Transverse colon (tissue), 4 donors: ENCODE measurements around the gene TPBG. TPM values are rescaled to one million over a fixed set of nuclear protein-coding genes. Genes with fewer than 3 reads are reported as not detected.
"Not testable (repeated sequence)": the region's sequence is repeated elsewhere in the genome, so short reads cannot be mapped to it uniquely, and the experiment has no call there.

Source experiments
- DNase-seq: peaks from one replicate; pipeline ENCODE4 v3.0.0-alpha.2; 2019
- H3K27ac ChIP-seq, 4 donors: fragments of 200-600 bp; sonication (generic); 2 replicates each; pipeline ENCODE4 v1.5.1; 2016 to 2018; ENCODE audit warnings: inconsistent platforms in 4 of 4
- H3K27me3 ChIP-seq: fragments of 200-600 bp; sonication (generic); 2 replicates; pipeline ENCODE4 v1.5.1; 2017; ENCODE audit warnings: inconsistent platforms
- H3K36me3 ChIP-seq, 4 donors: fragments of 200-600 bp; sonication (generic); 2 replicates each; pipeline ENCODE4 v1.5.1; 2017 to 2019; ENCODE audit warnings: inconsistent platforms in 4 of 4
- H3K4me1 ChIP-seq, 4 donors: fragments of 200-600 bp; sonication (generic); 2 replicates each; pipeline ENCODE4 v1.5.1; 2017 to 2020; ENCODE audit warnings: inconsistent platforms in 4 of 4
- H3K4me3 ChIP-seq, 4 donors: fragments of 200-600 bp; sonication (generic); 1 replicate in 1 of 4; 2 replicates in 3 of 4; pipeline versions ENCODE4 v1.5.1 to v1.6.1; 2017 to 2019; ENCODE audit warnings: inconsistent platforms in 4 of 4
- H3K9me3 ChIP-seq, 2 donors: fragments of 200-600 bp; sonication (generic); 2 replicates each; pipeline ENCODE4 v1.5.1; 2017 to 2019; ENCODE audit warnings: inconsistent platforms in 2 of 2
- EP300 ChIP-seq: sonication (generic); formaldehyde crosslinking; IDR thresholded peaks from one replicate; pipeline ENCODE4 v1.6.1; 2017; ENCODE audit warnings: antibody characterized with exemption, low read depth
- POLR2A ChIP-seq: fragments of 450-650 bp; IDR thresholded peaks from one replicate; pipeline ENCODE4 v1.6.1; 2016; ENCODE audit warnings: antibody characterized with exemption, mild to moderate bottlenecking, moderate library complexity
- POLR2AphosphoS5 ChIP-seq, 3 donors: sonication (generic); formaldehyde crosslinking; IDR thresholded peaks; one replicate each; pipeline ENCODE4 v1.6.1; 2016; ENCODE audit warnings: antibody characterized with exemption in 3 of 3
- WGBS, 2 donors: methylation state at CpG; one replicate each; pipeline ENCODE4 v1.1.5; 2018; ENCODE audit warnings: low coverage in 1 of 2; 5-methylcytosine and 5-hydroxymethylcytosine counted together
- in situ Hi-C, 4 donors: fragments of 200-750 bp; cut with MboI; loops; one replicate each; pipeline versions ENCODE4 v1.15.0 to v1.15.1; 2017; ENCODE audit warnings: low sequenced_read_pairs in 3 of 4, low pct_ligation_motif_present in 1 of 4, low pct_unique_long_range_greater_than_20kb in 1 of 4
- intact Hi-C: fragments of 100-400 bp; cut with DNase I; formaldehyde crosslinking; loops from one replicate; pipeline ENCODE4 v1.15.1; 2023; ENCODE audit warnings: low total_unique reads
- total RNA-seq, 4 donors: library from RNA; depleted of rRNA; stranded (reverse); fragments of >200 nt; gene quantifications; one replicate each; pipeline ENCODE4 v1.1.0, GENCODE V29; 2016
- TF ChIP-seq, protein P1 (sequence below), 5 experiments: fragments of 200-600 bp in 3 of 5; fragments of 450-650 bp in 2 of 5; sonication (generic) in 3 of 5; IDR thresholded peaks; 1 replicate in 2 of 5; 2 replicates in 3 of 5; pipeline ENCODE4 v1.5.1; 2016 to 2017; ENCODE audit warnings: antibody characterized with exemption in 5 of 5, inconsistent platforms in 3 of 5, mild to moderate bottlenecking in 2 of 5, moderate library complexity in 1 of 5

TPBG gene
- total RNA-seq, 4 donors from 2014 or later, result 13.4 to 23.6 (median 19.3) TPM

DNA sequence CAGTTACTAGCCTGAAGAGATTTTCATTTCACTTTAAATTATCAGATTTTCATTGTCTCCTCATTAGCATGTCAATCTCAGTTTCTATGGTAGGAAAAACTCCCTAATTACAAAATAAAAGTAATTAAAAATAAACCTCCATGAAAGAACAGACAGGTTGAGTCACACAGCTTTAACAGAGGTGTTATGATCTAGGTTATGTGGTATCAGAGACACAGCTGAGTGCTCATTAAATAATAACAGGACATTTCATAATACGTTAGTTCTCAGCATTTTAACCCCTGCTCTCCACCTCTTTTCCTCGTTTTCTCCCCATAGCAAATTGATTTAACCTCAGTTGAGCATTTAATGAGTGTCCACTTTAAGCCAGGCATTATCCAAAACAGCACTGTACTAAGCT is 21.9 kb downstream of the TPBG start:
- H3K4me3 ChIP-seq, result no peak overlapping the region
- no peaks in the 10 kb centered on the region for H3K36me3 ChIP-seq
- TF ChIP-seq POLR2A (no peak), POLR2AphosphoS5 (IDR thresholded peaks at IDR 0.05) (no peak), EP300 (no peak)
- TF ChIP-seq, protein P1, sequence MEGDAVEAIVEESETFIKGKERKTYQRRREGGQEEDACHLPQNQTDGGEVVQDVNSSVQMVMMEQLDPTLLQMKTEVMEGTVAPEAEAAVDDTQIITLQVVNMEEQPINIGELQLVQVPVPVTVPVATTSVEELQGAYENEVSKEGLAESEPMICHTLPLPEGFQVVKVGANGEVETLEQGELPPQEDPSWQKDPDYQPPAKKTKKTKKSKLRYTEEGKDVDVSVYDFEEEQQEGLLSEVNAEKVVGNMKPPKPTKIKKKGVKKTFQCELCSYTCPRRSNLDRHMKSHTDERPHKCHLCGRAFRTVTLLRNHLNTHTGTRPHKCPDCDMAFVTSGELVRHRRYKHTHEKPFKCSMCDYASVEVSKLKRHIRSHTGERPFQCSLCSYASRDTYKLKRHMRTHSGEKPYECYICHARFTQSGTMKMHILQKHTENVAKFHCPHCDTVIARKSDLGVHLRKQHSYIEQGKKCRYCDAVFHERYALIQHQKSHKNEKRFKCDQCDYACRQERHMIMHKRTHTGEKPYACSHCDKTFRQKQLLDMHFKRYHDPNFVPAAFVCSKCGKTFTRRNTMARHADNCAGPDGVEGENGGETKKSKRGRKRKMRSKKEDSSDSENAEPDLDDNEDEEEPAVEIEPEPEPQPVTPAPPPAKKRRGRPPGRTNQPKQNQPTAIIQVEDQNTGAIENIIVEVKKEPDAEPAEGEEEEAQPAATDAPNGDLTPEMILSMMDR (IDR thresholded peaks at IDR 0.05), result no peak
- 47 to 52% methylated on average over 2 of the region's 2 CpGs for WGBS, 2 donors
- H3K27ac ChIP-seq, result no peak overlapping the region
- no peak for DNase-seq
- in situ Hi-C loops (no loop called here), intact Hi-C loops (no loop called here)
- H3K27me3 ChIP-seq, result no peaks in the 10 kb centered on the region
- H3K9me3 ChIP-seq, result no peaks in the 10 kb centered on the region
- H3K4me1 ChIP-seq, result no peaks in the 10 kb centered on the region

DNA sequence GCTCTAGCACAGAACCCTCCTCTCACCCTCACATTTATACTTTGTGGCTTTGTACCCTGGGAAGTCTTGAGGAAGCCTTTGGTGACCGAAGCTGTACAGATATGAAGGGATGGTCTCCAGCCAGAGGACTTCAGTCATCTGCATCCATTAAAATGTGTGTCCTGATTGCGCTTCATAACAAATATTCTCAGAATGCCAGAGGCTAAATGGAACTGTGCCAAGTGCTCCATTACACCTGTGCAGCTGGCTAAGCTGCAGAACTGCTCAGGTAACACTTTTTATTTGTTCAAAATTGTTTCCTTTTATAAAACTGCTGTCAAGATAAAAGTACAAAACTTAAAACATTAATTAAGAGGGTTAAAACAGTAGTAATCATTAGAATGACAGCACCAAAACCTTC is 22.3 kb downstream of the TPBG start:
- no peak for DNase-seq
- intact Hi-C loops, result no loop called here
- no peaks in the 10 kb centered on the region for H3K9me3 ChIP-seq
- WGBS, 2 donors, result 69% methylated on average over 2 of the region's 2 CpGs
- no peaks in the 10 kb centered on the region for H3K4me1 ChIP-seq
- in situ Hi-C loops, result no loop called here
- TF ChIP-seq POLR2A (no peak), POLR2AphosphoS5 (IDR thresholded peaks at IDR 0.05) (no peak), EP300 (no peak)
- TF ChIP-seq, protein P1 (IDR thresholded peaks at IDR 0.05), result no peak
- no peak overlapping the region for H3K27ac ChIP-seq
- H3K4me3 ChIP-seq, result no peak overlapping the region
- no peaks in the 10 kb centered on the region for H3K36me3 ChIP-seq
- no peaks in the 10 kb centered on the region for H3K27me3 ChIP-seq

DNA sequence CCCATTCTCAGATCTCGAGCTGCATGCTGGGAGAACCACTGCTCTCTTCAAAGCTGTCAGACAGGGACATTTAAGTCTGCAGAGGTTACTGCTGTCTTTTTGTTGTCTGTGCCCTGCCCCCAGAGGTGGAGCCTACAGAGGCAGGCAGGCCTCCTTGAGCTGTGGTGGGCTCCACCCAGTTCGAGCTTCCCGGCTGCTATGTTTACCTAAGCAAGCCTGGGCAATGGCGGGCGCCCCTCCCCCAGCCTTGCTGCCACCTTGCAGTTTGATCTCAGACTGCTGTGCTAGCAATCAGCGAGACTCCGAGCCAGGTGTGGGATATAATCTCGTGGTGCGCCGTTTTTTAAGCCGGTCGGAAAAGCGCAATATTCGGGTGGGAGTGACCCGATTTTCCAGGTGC is 31.2 kb downstream of the TPBG start:
- H3K4me1 ChIP-seq, H3K27me3 ChIP-seq, in situ Hi-C loops, H3K9me3 ChIP-seq, H3K27ac ChIP-seq, intact Hi-C loops, H3K4me3 ChIP-seq, DNase-seq, H3K36me3 ChIP-seq: not testable (repeated sequence)
- 90 to 94% methylated on average over 5 to 12 of the region's 15 CpGs for WGBS, 2 donors

DNA sequence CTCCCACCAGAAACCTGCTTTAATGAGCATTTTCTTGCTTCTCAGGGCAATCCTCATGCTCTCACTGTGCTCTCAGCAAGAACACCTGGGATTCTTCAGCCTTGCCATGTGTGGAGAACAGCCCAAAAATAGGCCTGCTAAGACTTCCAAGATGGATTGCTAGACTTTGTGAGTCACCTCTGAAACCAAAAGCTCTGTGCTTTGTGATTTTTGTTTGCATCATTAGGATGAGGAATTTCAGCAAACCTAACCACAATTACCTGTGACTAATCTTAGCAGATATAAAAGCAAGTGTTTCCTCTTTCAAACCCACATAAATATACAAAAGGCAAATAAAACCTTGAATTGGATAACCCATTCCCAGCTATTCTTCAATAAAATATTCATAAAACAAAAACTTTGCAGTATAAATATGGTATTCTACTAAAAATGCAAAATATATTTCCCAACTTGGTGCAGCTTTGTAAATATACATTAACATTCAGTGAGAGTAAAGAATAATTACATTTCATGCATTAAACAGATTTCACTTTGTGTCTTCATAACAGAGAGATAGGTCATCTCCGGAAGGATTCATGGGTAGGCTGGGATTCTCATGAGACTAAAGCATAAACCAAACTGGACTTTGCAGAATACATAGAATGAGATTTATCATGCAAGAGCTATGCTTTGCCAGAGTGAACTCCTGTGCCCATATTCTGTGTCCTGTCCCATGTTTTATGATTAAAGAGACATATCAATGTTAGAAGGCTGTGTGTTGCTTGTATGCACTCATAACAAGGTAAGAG is 33.5 kb downstream of the TPBG start:
- Histone ChIP-seq H3K27me3 (no peaks in the 10 kb centered on the region), H3K36me3 (no peaks in the 10 kb centered on the region), H3K4me1 (no peaks in the 10 kb centered on the region), H3K9me3 (no peaks in the 10 kb centered on the region), H3K27ac (no peak overlapping the region), H3K4me3 (no peak overlapping the region)
- DNase-seq, result no peak
- 90 to 100% methylated on average over 1 of the region's 1 CpG for WGBS, 2 donors
- intact Hi-C loops, result no loop called here
- TF ChIP-seq POLR2AphosphoS5 (IDR thresholded peaks at IDR 0.05) (no peak), POLR2A (no peak), EP300 (no peak)
- TF ChIP-seq, protein P1 (IDR thresholded peaks at IDR 0.05), result no peak
- in situ Hi-C loops, result no loop called here
